GM19438 (cell line): Measurements from ENCODE around the gene CABLES1.

Experiments
- ATAC-seq: cut with Tn5 transposase; IDR thresholded peaks from one replicate; pipeline ENCODE4 v1.9.1; 2021; ENCODE audit warnings: low read depth; ENCODE audit not compliant: unreplicated experiment

The CABLES1 gene

GRCh38 chr18:23237524-23238151 lies 102.4 kb downstream of the CABLES1 start:
- peak; percentile 40 for ATAC-seq

GRCh38 chr18:23238152-23238531 lies 102.9 kb downstream of the CABLES1 start:
- ATAC-seq: no peak

DNA sequence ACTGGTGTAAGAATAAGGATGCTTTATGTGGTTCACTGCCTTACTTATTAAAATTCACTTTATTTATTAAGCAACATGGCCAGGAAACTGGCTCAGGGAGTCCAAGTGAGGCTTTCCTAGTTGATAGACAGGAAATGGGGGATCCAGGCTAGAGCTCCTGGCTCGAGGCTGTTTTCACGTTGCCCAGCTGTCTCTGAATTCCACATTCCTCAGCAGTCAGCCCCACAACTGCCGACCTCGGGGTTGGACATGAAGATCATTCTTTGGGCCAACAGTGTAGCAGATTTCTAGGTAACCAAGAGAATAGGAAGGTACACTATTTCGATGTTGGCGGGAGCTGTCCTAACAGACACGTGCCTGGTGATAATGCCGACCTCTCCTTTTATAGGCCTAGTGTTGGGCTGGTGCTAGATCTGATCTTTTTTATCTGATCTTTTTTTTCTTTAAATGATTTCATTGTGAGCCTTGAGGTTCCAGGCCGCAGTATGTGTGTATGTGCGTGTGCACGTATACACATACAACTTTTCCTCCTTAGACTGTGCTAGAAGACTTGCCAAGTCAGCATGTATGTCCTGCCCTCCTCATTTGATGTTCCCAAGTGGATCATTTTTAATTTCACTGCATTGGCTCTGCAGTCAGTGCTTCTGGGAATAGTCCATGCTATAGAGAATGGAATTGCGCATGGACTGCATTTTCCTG lies 103.5 kb downstream of the CABLES1 start:
- ATAC-seq: no peak

DNA sequence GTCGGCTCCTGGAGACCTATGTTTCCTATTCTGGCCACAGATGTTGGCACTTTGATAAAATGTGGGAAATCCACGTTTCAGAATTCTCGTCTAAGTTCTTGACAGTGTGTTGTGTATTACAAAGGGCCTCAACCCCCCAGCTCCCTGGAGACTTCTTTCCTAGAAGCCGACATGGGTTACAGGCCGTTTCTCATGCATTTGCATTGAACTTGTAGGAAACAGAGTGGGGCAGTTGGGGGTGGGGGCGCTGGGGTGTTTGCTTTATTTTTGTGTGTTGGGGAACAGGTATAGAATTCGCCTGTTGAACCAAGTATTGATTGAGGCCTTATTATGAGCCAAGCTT lies 104.0 kb downstream of the CABLES1 start:
- ATAC-seq: no peak

DNA sequence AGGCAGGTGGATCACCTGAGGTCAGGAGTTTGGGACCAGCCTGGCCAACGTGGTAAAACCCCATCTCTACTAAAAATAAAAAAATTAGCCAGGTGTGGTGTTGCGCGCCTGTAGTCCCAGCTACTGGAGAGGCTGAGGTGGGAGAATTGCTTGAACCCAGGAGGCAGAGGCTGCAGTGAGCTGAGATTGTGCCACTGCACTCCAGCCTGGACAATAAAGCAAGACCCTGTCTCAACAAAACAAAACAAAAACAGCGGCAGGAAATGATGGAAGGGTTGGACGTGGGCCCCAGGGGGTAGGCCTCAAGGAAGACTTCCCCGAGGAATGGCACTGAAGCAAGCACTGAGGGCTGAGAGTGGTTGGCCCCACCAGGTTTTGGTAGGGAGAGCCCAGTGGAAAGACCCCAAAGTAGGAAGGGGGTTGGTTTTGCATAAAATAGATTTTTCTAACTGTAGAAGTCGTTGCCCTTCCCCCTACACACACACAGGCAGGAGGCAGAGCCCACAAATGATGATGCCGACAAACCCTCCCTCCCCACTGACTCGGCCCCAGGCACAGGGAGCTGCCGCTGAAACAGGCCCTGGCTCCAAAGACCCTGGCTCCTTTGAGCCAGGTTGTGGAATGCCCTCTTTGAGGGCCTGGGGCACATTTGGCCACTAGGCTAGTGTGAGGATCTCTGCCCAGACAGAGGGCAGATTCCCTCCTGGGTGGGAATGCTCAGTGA lies 104.8 kb downstream of the CABLES1 start:
- no peak for ATAC-seq

DNA sequence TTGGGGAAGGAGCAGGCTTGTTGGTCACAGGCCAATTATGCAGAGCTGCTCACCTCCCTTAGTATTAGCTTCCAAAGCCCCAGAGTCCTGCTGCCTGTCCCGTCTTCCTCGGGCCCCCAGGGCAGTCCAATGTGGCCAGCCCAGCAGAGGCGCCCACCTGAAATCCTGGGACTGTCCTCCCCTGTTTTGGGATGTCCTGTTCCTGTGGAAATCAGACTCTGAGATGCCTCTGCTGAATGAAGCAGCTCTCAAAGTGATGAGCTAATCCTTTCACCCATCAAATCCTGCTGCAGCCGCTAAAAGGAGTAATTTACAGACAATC lies 105.3 kb downstream of the CABLES1 start:
- no peak for ATAC-seq

GRCh38 chr18:23241833-23242496 lies 106.7 kb downstream of the CABLES1 start:
- ATAC-seq: peak; percentile 91

- no peak for ATAC-seq
These were observed 107.9 kb downstream of the CABLES1 start for GRCh38 chr18:23243178-23243577.

DNA sequence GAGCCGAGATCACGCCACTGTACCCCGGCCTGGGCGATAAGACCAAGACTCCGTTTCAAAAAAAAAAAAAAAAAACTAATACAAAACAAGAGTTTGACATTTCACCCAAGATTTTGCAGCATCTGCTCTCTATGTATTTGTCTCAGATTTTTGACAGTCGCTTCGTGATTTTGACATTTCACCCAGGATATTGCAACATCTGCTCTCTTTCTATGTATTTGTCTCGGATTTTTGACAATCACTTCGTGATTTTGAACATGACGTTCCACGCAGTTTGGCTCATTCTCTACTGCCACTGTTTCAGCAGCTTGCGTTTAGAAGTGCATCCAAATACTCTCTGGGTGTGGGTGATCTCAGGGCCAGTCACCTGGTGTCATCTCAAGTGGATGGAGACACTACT lies 108.5 kb downstream of the CABLES1 start:
- ATAC-seq: no peak

- no peak for ATAC-seq
These were observed 109.1 kb downstream of the CABLES1 start for GRCh38 chr18:23244401-23244800.

- no peak for ATAC-seq
These were observed 110.2 kb downstream of the CABLES1 start for GRCh38 chr18:23245461-23245860.

- ATAC-seq: no peak
These were observed 112.0 kb downstream of the CABLES1 start for GRCh38 chr18:23247331-23247730.

GRCh38 chr18:23247896-23248295 lies 112.6 kb downstream of the CABLES1 start:
- no peak for ATAC-seq

- no peak for ATAC-seq
These were observed 113.5 kb downstream of the CABLES1 start for GRCh38 chr18:23248826-23249225.

DNA sequence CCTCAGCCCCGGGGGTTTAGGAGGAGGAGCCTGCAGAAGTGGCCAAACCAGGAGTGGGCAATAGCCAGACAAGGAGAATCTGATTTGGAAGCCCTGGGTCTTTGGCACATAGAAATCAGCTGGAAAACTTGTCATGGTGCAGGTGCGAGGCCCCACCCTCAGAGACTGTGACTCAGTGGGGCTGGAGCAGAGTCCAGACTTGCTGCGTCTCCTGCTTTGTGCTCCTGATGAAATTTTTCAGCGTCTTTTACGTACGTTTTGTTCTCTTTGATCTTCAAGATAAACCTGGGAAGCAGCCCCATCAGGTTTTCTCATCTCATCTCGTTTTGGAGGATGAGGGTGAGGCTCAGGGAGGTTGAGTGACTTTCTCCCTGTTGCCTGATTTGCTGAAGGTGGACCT lies 114.1 kb downstream of the CABLES1 start:
- ATAC-seq: no peak

- ATAC-seq: no peak
These were observed 115.8 kb downstream of the CABLES1 start for GRCh38 chr18:23250893-23251656.

- ATAC-seq: no peak
These were observed 118.3 kb downstream of the CABLES1 start for GRCh38 chr18:23253630-23254029.

DNA sequence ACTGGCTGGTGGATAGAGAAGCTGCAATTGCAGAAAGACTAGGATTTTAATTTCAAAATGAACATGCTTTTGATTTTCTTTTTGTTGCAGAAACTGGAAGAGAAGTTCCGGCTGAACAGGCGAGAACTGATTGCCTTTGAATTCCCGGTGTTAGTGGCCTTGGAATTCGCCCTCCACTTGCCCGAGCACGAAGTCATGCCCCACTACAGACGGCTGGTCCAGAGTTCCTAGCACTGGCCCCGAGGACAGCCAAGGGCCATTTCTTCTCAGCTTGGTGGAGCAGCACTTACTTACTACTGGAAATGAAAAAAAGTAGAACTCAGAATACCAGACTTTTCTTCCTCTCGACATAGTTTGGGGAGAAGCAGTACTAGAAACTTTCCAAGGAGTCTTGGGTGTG lies 121.9 kb downstream of the CABLES1 start:
- no peak for ATAC-seq

DNA sequence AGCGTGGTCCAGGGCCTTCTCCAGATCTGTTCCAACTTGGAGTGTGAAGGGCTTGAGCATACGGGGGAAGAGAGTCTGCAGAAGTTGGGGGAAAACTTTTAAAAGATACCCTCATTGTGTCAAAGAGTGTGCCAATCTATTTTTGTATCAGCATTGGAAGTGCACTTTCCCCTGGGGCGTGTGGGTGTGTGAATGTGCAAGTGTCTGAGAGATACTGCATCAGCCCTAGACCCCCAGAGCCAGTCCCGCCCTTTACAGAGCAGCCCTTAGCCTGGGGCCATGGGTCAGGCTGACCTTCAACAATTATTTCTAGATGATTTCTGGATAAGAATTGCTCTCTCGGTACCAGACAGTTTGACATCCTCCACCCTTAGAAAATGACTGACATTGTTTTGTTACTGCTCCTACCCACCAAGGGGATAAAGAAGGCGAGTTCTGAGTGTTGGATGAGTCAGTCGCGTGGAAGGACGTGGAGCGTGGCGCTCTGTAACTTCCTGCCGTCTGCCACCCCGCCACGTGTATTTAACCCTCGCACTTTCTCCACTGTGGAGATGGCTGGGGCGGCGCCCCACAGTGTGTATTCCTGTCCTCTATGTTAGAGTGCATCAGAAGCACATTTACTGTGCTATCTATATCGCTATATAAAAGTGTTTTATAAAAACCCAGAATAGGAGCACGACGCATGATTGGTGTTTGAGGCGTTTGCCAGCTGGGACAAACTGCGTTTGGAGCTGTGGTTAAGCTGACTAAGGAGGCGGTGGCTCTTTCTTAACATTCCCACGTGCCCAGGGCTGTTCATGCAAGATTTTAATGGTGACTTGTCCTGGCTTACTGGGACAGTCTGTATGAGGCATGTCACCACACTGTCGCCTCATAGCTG lies 122.6 kb downstream of the CABLES1 start:
- ATAC-seq: no peak
